DMS53 treated with DMSO at 0.1 percent for 48 hours (cell line): ENCODE results near the gene RAC3.

Experiments
- DNase-seq: peaks from one replicate; lab custom pipeline; 2025; ENCODE audit not compliant: unreplicated experiment; lab: John Stamatoyannopoulos, UW

The RAC3 gene

GRCh38 chr17:81998691-81999438 lies 32.6 kb upstream of the RAC3 start:
- DNase-seq: no peak

- no peak for DNase-seq
These were observed 31.9 kb upstream of the RAC3 start for GRCh38 chr17:81999587-81999975.

- no peak for DNase-seq
These were observed 31.3 kb upstream of the RAC3 start for GRCh38 chr17:81999976-82000802.

GRCh38 chr17:82000803-82001570 lies 30.5 kb upstream of the RAC3 start:
- DNase-seq: no peak

- DNase-seq: no peak
These were observed 29.9 kb upstream of the RAC3 start for GRCh38 chr17:82001571-82002056.

- DNase-seq: no peak
These were observed 27.8 kb upstream of the RAC3 start for GRCh38 chr17:82003411-82004381.

GRCh38 chr17:82004517-82005455 lies 26.7 kb upstream of the RAC3 start:
- no peak for DNase-seq

- DNase-seq: no peak
These were observed 25.7 kb upstream of the RAC3 start for GRCh38 chr17:82005701-82006348.

- DNase-seq: no peak
These were observed 24.8 kb upstream of the RAC3 start for GRCh38 chr17:82006468-82007227.

- no peak for DNase-seq
These were observed 24.3 kb upstream of the RAC3 start for GRCh38 chr17:82007228-82007494.

- no peak for DNase-seq
These were observed 23.8 kb upstream of the RAC3 start for GRCh38 chr17:82007495-82008257.

GRCh38 chr17:82008258-82008940 lies 23.1 kb upstream of the RAC3 start:
- DNase-seq: no peak

- DNase-seq: no peak
These were observed 22.5 kb upstream of the RAC3 start for GRCh38 chr17:82008941-82009405.

- DNase-seq: no peak
These were observed 22.1 kb upstream of the RAC3 start for GRCh38 chr17:82009413-82009812.

- no peak for DNase-seq
These were observed 20.6 kb upstream of the RAC3 start for GRCh38 chr17:82010575-82011525.
